WTC11 (cell line): ENCODE data around the gene RNF2. TPM values are rescaled to one million over a fixed set of nuclear protein-coding genes. Genes with fewer than 3 reads are reported as not detected.

ENCODE experiments used
- ATAC-seq: fragments of 200-7000 bp; cut with Tn5 transposase; 2 replicates; pipeline ENCODE4 v1.10.0; 2021; ENCODE audit warnings: mild to moderate bottlenecking, moderate library complexity
- CTCF ChIA-PET: fragments of 300-600 bp; sonication (Branson Sonifier 250); formaldehyde crosslinking; loops from one replicate; lab custom pipeline; 2021; ENCODE audit warnings: antibody characterized with exemption; lab: Charles Lee
- POLR2A ChIA-PET: fragments of 350-600 bp; sonication (Branson Sonifier 250); formaldehyde crosslinking; loops from one replicate; lab custom pipeline; 2021; ENCODE audit warnings: antibody characterized with exemption; lab: Charles Lee
- DNase-seq: peaks from one replicate; pipeline ENCODE4 v3.0.0; 2021; ENCODE audit warnings: low spot score
- H3K27ac Mint-ChIP-seq: 2 replicates; pipeline ENCODE4 v1.8.0; 2021; ENCODE audit warnings: mixed read lengths
- H3K27me3 Mint-ChIP-seq: 2 replicates; pipeline ENCODE4 v1.8.0; 2021; ENCODE audit warnings: low read depth, mild to moderate bottlenecking, moderate library complexity, mixed read lengths
- H3K36me3 Mint-ChIP-seq: 2 replicates; pipeline ENCODE4 v1.8.0; 2021; ENCODE audit warnings: mixed read lengths
- H3K4me1 Mint-ChIP-seq: 2 replicates; pipeline ENCODE4 v1.8.0; 2022; ENCODE audit warnings: mixed read lengths
- H3K4me3 Mint-ChIP-seq: 2 replicates; pipeline ENCODE4 v1.8.0; 2021; ENCODE audit warnings: mild to moderate bottlenecking, moderate library complexity, mixed read lengths
- H3K9me3 Mint-ChIP-seq: 2 replicates; pipeline ENCODE4 v1.8.0; 2021; ENCODE audit warnings: mixed read lengths
- ATF1 ChIP-seq: sonication (generic); formaldehyde crosslinking; IDR thresholded peaks from 2 replicates; pipeline ENCODE4 v1.8.1; 2023; ENCODE audit warnings: mild to moderate bottlenecking, moderate library complexity, missing genetic modification reagents
- EMX1 ChIP-seq: fragments of 250-450 bp; sonication (Bioruptor Pico); IDR thresholded peaks from 2 replicates; pipeline ENCODE4 v1.8.0; 2021; ENCODE audit warnings: mild to moderate bottlenecking
- FOXP1 ChIP-seq: sonication (generic); formaldehyde crosslinking; IDR thresholded peaks from 2 replicates; pipeline ENCODE4 v1.8.0; 2022; ENCODE audit warnings: missing genetic modification reagents, mild to moderate bottlenecking, moderate library complexity, borderline replicate concordance
- GRHL2 ChIP-seq: fragments of 250-450 bp; sonication (Bioruptor Pico); IDR thresholded peaks from 2 replicates; pipeline ENCODE4 v1.8.0; 2022; ENCODE audit warnings: mild to moderate bottlenecking, moderate library complexity; ENCODE audit not compliant: insufficient replicate concordance, severe bottlenecking
- HMGA2 ChIP-seq: fragments of 250-450 bp; sonication (Bioruptor Pico); IDR thresholded peaks from 2 replicates; pipeline ENCODE4 v1.4.0; 2021; ENCODE audit warnings: mild to moderate bottlenecking, moderate library complexity
- IRF2 ChIP-seq: sonication (generic); formaldehyde crosslinking; IDR thresholded peaks from 2 replicates; pipeline ENCODE4 v1.8.0; 2022; ENCODE audit warnings: low read depth, missing genetic modification reagents, borderline replicate concordance
- JUN ChIP-seq: sonication (generic); formaldehyde crosslinking; IDR thresholded peaks from 2 replicates; pipeline ENCODE4 v1.8.0; 2023; ENCODE audit warnings: mild to moderate bottlenecking, missing genetic modification reagents
- KAT7 ChIP-seq: sonication (generic); formaldehyde crosslinking; IDR thresholded peaks from 2 replicates; pipeline ENCODE4 v1.8.1; 2023; ENCODE audit warnings: missing genetic modification reagents, mild to moderate bottlenecking, borderline replicate concordance
- MXD4 ChIP-seq: fragments of 250-450 bp; sonication (Bioruptor Pico); IDR thresholded peaks from 2 replicates; pipeline ENCODE4 v1.8.0; 2021; ENCODE audit warnings: mild to moderate bottlenecking, moderate library complexity, borderline replicate concordance
- NFATC4 ChIP-seq: fragments of 250-450 bp; sonication (Bioruptor Pico); IDR thresholded peaks from 2 replicates; pipeline ENCODE4 v1.9.0; 2021; ENCODE audit warnings: mild to moderate bottlenecking
- NR2C2 ChIP-seq: sonication (generic); formaldehyde crosslinking; IDR thresholded peaks from 2 replicates; pipeline ENCODE4 v1.8.0; 2022; ENCODE audit warnings: mild to moderate bottlenecking, missing genetic modification reagents
- SP1 ChIP-seq: sonication (generic); formaldehyde crosslinking; conservative IDR thresholded peaks from 2 replicates; pipeline ENCODE4 v1.8.1; 2022; ENCODE audit warnings: missing genetic modification reagents
- TEAD4 ChIP-seq: sonication (generic); formaldehyde crosslinking; IDR thresholded peaks from 2 replicates; pipeline ENCODE4 v1.8.0; 2022; ENCODE audit warnings: mild to moderate bottlenecking, missing genetic modification reagents
- USF2 ChIP-seq: sonication (generic); formaldehyde crosslinking; IDR thresholded peaks from 2 replicates; pipeline ENCODE4 v1.8.1; 2023; ENCODE audit warnings: mild to moderate bottlenecking, missing genetic modification reagents, moderate library complexity
- ZNF423 ChIP-seq: fragments of 250-450 bp; sonication (Bioruptor Pico); IDR thresholded peaks from 2 replicates; pipeline ENCODE4 v2.1.2; 2022; ENCODE audit warnings: mild to moderate bottlenecking, moderate library complexity
- ZNF512 ChIP-seq: sonication (generic); formaldehyde crosslinking; IDR thresholded peaks from 2 replicates; pipeline ENCODE4 v1.8.1; 2022; ENCODE audit warnings: missing genetic modification reagents, borderline replicate concordance
- total RNA-seq: library from RNA; stranded (reverse); gene quantifications from 3 replicates; pipeline ENCODE4 v1.2.3, GENCODE V29; 2021
- TF ChIP-seq, protein P1 (sequence below): fragments of 250-450 bp; sonication (Bioruptor Pico); IDR thresholded peaks from 2 replicates; pipeline ENCODE4 v1.9.0; 2021; ENCODE audit warnings: mild to moderate bottlenecking, borderline replicate concordance
- TF ChIP-seq, protein P2 (sequence below): sonication (generic); formaldehyde crosslinking; IDR thresholded peaks from 2 replicates; pipeline ENCODE4 v1.8.0; 2022; ENCODE audit warnings: missing genetic modification reagents
- TF ChIP-seq, protein P3 (sequence below): sonication (generic); formaldehyde crosslinking; IDR thresholded peaks from 2 replicates; pipeline ENCODE4 v1.8.0; 2023; ENCODE audit warnings: missing genetic modification reagents
- TF ChIP-seq, protein P4 (sequence below): sonication (generic); formaldehyde crosslinking; IDR thresholded peaks from 2 replicates; pipeline ENCODE4 v1.8.1; 2023; ENCODE audit warnings: mild to moderate bottlenecking, missing genetic modification reagents, moderate library complexity

RNF2 gene
- total RNA-seq, 1 experiment from 2014 or later, result 37.3 TPM

- no peak for DNase-seq
- Mint-ChIP-seq H3K36me3 (no peaks in the 10 kb centered on the region), H3K27ac (no peak overlapping the region), H3K4me1 (peaks cover 7% of the 10 kb centered on the region; the same call in 1 of the 2 replicates), H3K9me3 (no peaks in the 10 kb centered on the region), H3K4me3 (no peak overlapping the region), H3K27me3 (no peaks in the 10 kb centered on the region; the same call in 1 of the 2 replicates)
- ChIA-PET CTCF (no interaction called here), POLR2A (no interaction called here)
- no peak for ATAC-seq
- no peak for TF ChIP-seq MXD4 (CRISPR knock-in tag)
- no peak for TF ChIP-seq ZNF512
- TF ChIP-seq USF2, result no peak
- no peak for TF ChIP-seq FOXP1 (CRISPR knock-in tag)
- TF ChIP-seq, protein P1, sequence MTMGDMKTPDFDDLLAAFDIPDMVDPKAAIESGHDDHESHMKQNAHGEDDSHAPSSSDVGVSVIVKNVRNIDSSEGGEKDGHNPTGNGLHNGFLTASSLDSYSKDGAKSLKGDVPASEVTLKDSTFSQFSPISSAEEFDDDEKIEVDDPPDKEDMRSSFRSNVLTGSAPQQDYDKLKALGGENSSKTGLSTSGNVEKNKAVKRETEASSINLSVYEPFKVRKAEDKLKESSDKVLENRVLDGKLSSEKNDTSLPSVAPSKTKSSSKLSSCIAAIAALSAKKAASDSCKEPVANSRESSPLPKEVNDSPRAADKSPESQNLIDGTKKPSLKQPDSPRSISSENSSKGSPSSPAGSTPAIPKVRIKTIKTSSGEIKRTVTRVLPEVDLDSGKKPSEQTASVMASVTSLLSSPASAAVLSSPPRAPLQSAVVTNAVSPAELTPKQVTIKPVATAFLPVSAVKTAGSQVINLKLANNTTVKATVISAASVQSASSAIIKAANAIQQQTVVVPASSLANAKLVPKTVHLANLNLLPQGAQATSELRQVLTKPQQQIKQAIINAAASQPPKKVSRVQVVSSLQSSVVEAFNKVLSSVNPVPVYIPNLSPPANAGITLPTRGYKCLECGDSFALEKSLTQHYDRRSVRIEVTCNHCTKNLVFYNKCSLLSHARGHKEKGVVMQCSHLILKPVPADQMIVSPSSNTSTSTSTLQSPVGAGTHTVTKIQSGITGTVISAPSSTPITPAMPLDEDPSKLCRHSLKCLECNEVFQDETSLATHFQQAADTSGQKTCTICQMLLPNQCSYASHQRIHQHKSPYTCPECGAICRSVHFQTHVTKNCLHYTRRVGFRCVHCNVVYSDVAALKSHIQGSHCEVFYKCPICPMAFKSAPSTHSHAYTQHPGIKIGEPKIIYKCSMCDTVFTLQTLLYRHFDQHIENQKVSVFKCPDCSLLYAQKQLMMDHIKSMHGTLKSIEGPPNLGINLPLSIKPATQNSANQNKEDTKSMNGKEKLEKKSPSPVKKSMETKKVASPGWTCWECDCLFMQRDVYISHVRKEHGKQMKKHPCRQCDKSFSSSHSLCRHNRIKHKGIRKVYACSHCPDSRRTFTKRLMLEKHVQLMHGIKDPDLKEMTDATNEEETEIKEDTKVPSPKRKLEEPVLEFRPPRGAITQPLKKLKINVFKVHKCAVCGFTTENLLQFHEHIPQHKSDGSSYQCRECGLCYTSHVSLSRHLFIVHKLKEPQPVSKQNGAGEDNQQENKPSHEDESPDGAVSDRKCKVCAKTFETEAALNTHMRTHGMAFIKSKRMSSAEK (CRISPR knock-in tag), result no peak
- no peak for TF ChIP-seq HMGA2
- no peak for TF ChIP-seq NR2C2 (CRISPR knock-in tag)
- no peak for TF ChIP-seq NFATC4 (CRISPR knock-in tag)
- TF ChIP-seq SP1 (CRISPR knock-in tag), result no peak
- no peak for TF ChIP-seq KAT7
- TF ChIP-seq EMX1, result no peak
- no peak for TF ChIP-seq IRF2 (CRISPR knock-in tag)
- TF ChIP-seq, protein P2, sequence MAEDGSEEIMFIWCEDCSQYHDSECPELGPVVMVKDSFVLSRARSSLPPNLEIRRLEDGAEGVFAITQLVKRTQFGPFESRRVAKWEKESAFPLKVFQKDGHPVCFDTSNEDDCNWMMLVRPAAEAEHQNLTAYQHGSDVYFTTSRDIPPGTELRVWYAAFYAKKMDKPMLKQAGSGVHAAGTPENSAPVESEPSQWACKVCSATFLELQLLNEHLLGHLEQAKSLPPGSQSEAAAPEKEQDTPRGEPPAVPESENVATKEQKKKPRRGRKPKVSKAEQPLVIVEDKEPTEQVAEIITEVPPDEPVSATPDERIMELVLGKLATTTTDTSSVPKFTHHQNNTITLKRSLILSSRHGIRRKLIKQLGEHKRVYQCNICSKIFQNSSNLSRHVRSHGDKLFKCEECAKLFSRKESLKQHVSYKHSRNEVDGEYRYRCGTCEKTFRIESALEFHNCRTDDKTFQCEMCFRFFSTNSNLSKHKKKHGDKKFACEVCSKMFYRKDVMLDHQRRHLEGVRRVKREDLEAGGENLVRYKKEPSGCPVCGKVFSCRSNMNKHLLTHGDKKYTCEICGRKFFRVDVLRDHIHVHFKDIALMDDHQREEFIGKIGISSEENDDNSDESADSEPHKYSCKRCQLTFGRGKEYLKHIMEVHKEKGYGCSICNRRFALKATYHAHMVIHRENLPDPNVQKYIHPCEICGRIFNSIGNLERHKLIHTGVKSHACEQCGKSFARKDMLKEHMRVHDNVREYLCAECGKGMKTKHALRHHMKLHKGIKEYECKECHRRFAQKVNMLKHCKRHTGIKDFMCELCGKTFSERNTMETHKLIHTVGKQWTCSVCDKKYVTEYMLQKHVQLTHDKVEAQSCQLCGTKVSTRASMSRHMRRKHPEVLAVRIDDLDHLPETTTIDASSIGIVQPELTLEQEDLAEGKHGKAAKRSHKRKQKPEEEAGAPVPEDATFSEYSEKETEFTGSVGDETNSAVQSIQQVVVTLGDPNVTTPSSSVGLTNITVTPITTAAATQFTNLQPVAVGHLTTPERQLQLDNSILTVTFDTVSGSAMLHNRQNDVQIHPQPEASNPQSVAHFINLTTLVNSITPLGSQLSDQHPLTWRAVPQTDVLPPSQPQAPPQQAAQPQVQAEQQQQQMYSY (CRISPR knock-in tag), result no peak
- TF ChIP-seq, protein P3, sequence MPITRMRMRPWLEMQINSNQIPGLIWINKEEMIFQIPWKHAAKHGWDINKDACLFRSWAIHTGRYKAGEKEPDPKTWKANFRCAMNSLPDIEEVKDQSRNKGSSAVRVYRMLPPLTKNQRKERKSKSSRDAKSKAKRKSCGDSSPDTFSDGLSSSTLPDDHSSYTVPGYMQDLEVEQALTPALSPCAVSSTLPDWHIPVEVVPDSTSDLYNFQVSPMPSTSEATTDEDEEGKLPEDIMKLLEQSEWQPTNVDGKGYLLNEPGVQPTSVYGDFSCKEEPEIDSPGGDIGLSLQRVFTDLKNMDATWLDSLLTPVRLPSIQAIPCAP, result no peak
- no peak for TF ChIP-seq JUN (CRISPR knock-in tag)
- no peak for TF ChIP-seq ZNF423 (CRISPR knock-in tag)
- TF ChIP-seq, protein P4, sequence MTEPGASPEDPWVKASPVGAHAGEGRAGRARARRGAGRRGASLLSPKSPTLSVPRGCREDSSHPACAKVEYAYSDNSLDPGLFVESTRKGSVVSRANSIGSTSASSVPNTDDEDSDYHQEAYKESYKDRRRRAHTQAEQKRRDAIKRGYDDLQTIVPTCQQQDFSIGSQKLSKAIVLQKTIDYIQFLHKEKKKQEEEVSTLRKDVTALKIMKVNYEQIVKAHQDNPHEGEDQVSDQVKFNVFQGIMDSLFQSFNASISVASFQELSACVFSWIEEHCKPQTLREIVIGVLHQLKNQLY (CRISPR knock-in tag), result no peak
- TF ChIP-seq TEAD4, result no peak
- TF ChIP-seq GRHL2 (CRISPR knock-in tag), result no peak
- TF ChIP-seq ATF1, result no peak
Measured at GRCh38 chr1:185015631-185016030, 29.7 kb upstream of the RNF2 start.
